ENCODE results near the gene ZNF879.

The ZNF879 gene

DNA sequence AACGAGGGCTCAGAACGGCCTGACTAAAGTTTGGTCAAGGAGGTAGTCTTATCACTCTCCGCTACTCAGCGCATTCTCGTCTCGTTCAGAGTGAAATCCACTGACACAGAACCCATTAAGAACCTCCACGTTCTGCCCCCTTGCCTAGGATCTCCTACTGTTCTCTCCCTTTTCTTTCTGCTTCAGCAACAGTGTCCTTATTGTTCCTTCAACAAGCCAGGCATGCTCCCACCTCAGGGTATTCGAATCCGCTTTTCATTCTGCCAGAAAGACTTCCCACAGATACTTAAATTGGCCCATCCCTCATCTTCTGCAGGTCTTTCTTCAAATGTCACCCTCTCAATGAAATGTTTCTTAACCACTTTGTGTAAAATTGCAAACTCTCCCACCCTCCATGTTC is 32.2 kb downstream of the ZNF879 start:
- no peak overlapping the region for H3K4me3 ChIP-seq (ENCODE audit: low read depth, low read length)
- TF ChIP-seq, protein P1, sequence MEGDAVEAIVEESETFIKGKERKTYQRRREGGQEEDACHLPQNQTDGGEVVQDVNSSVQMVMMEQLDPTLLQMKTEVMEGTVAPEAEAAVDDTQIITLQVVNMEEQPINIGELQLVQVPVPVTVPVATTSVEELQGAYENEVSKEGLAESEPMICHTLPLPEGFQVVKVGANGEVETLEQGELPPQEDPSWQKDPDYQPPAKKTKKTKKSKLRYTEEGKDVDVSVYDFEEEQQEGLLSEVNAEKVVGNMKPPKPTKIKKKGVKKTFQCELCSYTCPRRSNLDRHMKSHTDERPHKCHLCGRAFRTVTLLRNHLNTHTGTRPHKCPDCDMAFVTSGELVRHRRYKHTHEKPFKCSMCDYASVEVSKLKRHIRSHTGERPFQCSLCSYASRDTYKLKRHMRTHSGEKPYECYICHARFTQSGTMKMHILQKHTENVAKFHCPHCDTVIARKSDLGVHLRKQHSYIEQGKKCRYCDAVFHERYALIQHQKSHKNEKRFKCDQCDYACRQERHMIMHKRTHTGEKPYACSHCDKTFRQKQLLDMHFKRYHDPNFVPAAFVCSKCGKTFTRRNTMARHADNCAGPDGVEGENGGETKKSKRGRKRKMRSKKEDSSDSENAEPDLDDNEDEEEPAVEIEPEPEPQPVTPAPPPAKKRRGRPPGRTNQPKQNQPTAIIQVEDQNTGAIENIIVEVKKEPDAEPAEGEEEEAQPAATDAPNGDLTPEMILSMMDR (IDR thresholded peaks at IDR 0.05; ENCODE audit: borderline replicate concordance, insufficient read depth, low read depth, low read length) = no peak

DNA sequence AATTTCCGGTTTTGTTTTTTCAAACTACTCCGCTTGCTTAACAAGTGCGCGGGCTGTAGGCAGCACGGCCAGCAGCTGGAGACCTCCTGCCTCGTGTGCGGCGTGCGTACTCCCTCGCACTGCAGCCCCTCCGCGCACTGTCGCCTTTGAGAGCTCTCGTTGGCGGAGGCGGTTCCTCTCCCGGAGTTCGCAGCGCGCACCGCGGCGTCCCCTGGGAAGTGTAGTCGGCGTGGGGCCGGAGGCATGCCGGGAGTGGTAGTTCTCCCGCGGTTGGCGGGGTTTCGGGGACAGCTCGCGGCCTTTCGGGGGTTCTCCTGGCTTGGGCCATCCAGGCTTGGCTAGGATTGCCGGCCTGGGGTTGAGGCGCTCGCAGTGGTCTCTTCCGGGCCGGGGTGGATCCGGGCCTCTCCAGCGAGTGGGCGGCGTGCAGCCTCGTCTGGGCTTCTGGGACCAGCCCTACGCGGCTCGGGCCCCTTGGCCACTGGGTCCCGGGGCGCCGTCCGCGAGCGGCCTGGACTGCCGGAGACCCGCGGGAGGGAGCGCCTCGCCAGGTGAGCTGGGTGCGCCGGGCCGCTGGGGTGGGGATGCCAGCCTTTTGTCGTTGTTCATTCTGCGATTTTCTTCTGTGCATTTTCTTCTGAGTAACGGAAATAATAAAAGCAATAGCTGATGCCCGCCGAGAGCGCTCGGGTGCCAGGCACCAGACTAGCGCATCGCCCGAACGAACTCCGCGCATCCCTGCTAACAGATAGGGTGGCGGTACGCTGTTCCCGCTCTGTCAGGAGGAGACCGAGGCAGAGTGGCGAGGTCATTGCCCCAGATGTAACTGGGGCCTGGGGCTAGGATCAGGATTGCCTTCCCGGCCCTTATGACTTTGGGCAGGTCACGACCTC is 36.8 kb downstream of the ZNF879 start, which contains the start of gene ZNF354C:
Gene ZNF354C, plus strand, starts transcription at position 258 of the 893 bp plus-strand sequence. CDS start 1,696 bp downstream, outside the sequence.
- H3K4me3 ChIP-seq (ENCODE audit: low read depth, low read length) = no peak within 1 kb of the TSS
- TF ChIP-seq, protein P1 (IDR thresholded peaks at IDR 0.05; ENCODE audit: borderline replicate concordance, insufficient read depth, low read depth, low read length) = no peak

DNA sequence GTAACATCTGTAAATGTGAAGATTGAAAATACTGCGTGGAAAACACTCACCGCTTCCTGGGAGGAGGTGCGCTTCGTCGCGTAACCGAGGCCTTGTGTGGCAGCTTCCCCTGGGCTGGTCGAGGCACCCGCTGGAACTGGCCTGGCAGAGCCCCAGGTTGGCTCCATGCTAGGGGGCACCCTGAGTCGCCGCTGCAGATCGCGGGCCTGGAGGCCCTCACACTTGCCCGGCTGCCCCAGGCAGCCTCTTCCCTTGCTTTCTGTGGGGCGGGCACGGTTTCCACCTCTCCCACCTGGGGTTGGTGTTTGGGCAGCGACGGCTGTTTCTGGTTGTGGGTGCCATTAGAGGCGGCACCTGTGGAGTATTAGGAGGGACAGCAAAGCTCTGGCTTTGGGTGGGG is 37.4 kb downstream of the ZNF879 start:
- no peak overlapping the region for H3K4me3 ChIP-seq (ENCODE audit: low read depth, low read length)
- TF ChIP-seq, protein P1 (IDR thresholded peaks at IDR 0.05; ENCODE audit: borderline replicate concordance, insufficient read depth, low read depth, low read length) = no peak

DNA sequence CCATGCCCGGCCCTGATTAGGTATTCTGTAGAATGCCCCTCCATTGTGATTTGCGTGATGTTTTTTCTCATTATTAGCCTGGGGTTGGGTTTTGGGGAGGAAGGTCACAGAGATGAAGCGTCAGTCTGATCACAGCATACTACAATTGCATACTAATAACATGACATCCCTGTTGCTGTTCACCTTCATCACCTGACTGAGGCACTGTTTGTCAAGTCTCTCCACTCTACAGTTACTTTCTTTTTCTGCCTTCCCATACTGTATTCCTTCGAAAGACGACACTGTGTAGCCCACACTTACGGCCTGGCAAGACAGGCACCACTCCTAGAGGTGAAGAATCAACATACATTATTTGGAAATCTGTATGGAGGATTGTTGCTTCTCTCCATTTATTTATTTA is 42.1 kb downstream of the ZNF879 start:
- H3K4me3 ChIP-seq (ENCODE audit: low read depth, low read length) = no peak overlapping the region
- TF ChIP-seq, protein P1 (IDR thresholded peaks at IDR 0.05; ENCODE audit: borderline replicate concordance, insufficient read depth, low read depth, low read length) = no peak

DNA sequence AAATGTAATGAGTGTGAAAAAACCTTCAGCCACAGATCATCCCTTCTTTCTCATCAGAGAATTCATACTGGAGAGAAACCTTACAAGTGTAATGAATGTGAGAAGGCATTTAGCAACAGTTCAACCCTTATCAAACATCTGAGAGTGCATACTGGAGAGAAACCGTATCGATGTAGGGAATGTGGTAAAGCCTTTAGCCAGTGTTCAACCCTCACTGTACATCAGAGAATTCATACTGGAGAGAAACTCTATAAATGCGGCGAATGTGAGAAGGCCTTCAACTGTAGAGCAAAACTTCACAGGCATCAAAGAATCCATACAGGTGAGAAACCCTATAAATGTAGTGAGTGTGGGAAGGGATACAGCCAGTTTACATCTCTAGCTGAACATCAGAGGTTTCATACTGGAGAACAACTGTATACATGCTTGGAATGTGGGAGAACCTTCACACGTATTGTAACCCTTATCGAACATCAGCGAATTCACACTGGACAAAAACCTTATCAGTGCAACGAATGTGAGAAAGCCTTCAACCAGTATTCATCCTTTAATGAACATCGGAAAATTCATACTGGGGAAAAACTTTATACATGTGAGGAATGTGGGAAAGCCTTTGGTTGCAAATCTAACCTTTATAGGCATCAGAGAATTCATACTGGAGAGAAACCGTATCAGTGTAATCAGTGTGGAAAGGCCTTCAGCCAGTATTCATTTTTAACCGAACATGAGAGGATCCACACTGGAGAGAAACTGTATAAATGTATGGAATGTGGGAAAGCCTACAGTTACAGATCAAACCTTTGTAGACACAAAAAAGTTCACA is 55.8 kb downstream of the ZNF879 start:
- TF ChIP-seq, protein P1 (IDR thresholded peaks at IDR 0.05; ENCODE audit: borderline replicate concordance, insufficient read depth, low read depth, low read length) = no peak
- H3K4me3 ChIP-seq (ENCODE audit: low read depth, low read length) = no peak overlapping the region

DNA sequence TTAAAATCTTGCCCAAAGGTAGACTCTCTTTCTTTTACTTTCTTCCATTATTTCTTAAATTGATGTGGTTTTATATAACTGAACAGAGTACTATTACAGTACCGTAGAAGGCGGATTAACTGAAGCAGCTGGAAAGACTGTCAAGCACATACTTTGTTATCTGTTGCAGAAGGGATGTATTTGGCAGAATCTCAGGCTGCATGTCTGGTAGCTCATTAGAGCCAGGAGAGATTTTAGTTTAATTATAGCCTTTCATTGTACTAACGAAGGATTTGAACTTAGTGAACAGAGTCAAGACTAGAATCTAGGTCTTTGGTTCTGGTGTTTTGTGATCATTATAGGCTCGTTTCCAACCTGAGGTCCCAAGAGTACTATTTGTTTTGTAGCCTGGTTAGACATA is 57.1 kb downstream of the ZNF879 start:
- TF ChIP-seq, protein P1 (IDR thresholded peaks at IDR 0.05; ENCODE audit: borderline replicate concordance, insufficient read depth, low read depth, low read length) = no peak
- H3K4me3 ChIP-seq (ENCODE audit: low read depth, low read length) = no peak overlapping the region

All from GM12875 (cell line).